Measurements from ENCODE around the gene TBC1D3I. TPM values are rescaled to one million over a fixed set of nuclear protein-coding genes. Genes with fewer than 3 reads are reported as not detected.
"Not testable (repeated sequence)": the region's sequence is repeated elsewhere in the genome, so short reads cannot be mapped to it uniquely, and the experiment has no call there.

The TBC1D3I gene
- total RNA-seq, 4 donors from 2014 or later: 0.42 TPM; not detected in 3

DNA sequence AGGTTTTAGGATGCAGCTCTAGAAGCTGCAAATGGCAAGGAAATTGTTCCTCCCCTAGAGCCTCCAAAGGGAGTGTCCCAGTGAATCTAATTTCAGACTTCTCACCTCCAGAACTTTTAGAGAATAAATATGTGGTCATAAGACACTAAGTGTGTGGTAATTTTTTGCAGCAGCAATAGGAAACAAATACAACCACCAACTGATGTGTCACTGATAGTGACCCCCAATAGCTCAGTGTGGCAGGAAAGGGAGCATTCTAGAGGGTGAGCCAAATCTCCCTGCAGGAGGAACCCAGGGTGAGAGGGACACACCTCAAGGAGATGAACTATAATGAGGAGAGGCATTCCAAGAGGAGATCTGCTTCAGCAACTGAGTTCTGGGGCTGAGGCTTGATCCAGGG is 49.5 kb downstream of the TBC1D3I start:
- TF ChIP-seq, protein P1, sequence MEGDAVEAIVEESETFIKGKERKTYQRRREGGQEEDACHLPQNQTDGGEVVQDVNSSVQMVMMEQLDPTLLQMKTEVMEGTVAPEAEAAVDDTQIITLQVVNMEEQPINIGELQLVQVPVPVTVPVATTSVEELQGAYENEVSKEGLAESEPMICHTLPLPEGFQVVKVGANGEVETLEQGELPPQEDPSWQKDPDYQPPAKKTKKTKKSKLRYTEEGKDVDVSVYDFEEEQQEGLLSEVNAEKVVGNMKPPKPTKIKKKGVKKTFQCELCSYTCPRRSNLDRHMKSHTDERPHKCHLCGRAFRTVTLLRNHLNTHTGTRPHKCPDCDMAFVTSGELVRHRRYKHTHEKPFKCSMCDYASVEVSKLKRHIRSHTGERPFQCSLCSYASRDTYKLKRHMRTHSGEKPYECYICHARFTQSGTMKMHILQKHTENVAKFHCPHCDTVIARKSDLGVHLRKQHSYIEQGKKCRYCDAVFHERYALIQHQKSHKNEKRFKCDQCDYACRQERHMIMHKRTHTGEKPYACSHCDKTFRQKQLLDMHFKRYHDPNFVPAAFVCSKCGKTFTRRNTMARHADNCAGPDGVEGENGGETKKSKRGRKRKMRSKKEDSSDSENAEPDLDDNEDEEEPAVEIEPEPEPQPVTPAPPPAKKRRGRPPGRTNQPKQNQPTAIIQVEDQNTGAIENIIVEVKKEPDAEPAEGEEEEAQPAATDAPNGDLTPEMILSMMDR (IDR thresholded peaks at IDR 0.05): no peak
- TF ChIP-seq EP300 (IDR thresholded peaks at IDR 0.05): no peak
- TF ChIP-seq POLR2A (IDR thresholded peaks at IDR 0.05): no peak
- TF ChIP-seq POLR2AphosphoS5 (IDR thresholded peaks at IDR 0.05): no peak
- no peak for DNase-seq (ENCODE audit: low spot score in 2 of 2)
- no peak overlapping the region for H3K4me3 ChIP-seq
- no peaks in the 10 kb centered on the region for H3K36me3 ChIP-seq
- H3K27me3 ChIP-seq: peaks cover 3% of the 10 kb centered on the region
- no peak overlapping the region for H3K27ac ChIP-seq
- no peaks in the 10 kb centered on the region for H3K4me1 ChIP-seq
- H3K9me3 ChIP-seq: no peaks in the 10 kb centered on the region

DNA sequence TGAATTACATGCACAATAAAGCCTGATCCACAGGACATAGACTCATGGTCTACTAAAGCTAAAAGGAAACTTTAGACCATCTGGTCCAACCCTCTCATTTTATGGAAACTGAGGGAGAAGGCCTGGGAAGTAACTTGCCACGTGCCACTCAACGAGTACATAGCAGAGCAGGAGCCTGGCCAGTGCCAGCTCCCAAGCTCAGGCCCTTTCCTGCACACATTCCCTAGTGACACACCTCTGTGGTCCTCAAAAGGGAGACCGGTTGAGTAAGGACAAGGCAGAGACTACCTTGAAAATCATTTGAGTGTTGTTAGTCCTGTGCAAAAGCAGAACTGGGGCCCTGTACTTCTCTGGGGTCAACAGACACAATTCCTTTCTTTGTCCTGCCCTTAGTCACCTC is 50.7 kb downstream of the TBC1D3I start:
- 89% methylated on average over 3 of the region's 3 CpGs for WGBS
- Histone ChIP-seq H3K36me3 (no peaks in the 10 kb centered on the region), H3K4me3 (no peak overlapping the region), H3K4me1 (no peaks in the 10 kb centered on the region), H3K27me3 (peaks cover 3% of the 10 kb centered on the region), H3K9me3 (no peaks in the 10 kb centered on the region), H3K27ac (no peak overlapping the region)
- no peak for DNase-seq (ENCODE audit: low spot score in 2 of 2)
- no peak for TF ChIP-seq POLR2A (IDR thresholded peaks at IDR 0.05)
- TF ChIP-seq, protein P1 (IDR thresholded peaks at IDR 0.05): no peak
- TF ChIP-seq EP300 (IDR thresholded peaks at IDR 0.05): no peak
- TF ChIP-seq POLR2AphosphoS5 (IDR thresholded peaks at IDR 0.05): no peak

DNA sequence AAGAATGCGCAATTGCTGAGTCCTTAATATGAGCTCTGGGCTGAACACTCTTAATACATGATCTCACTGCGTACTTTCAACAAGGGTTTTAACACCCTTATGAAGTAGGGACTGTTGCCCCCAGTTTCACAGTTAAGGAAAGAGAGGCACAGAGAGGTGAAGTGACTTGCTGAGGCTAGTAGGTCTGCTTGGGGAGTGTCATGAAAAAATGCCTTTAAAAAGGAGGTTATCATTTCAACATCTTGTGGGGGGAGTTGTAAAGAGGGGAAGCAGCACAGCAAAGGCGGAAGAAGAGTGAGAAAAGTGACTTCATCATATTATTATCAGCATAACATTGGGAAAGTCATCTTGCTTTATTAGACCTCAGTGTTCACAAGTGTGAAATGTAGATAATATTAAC is 51.4 kb downstream of the TBC1D3I start:
- WGBS: 92% methylated on average over 3 of the region's 3 CpGs
- Histone ChIP-seq H3K36me3 (no peaks in the 10 kb centered on the region), H3K9me3 (no peaks in the 10 kb centered on the region), H3K4me3 (no peak overlapping the region), H3K4me1 (no peaks in the 10 kb centered on the region), H3K27me3 (peaks cover 3% of the 10 kb centered on the region), H3K27ac (no peak overlapping the region)
- DNase-seq (ENCODE audit: low spot score in 2 of 2): no peak
- no peak for TF ChIP-seq EP300 (IDR thresholded peaks at IDR 0.05)
- no peak for TF ChIP-seq POLR2A (IDR thresholded peaks at IDR 0.05)
- no peak for TF ChIP-seq POLR2AphosphoS5 (IDR thresholded peaks at IDR 0.05)
- TF ChIP-seq, protein P1 (IDR thresholded peaks at IDR 0.05): no peak

DNA sequence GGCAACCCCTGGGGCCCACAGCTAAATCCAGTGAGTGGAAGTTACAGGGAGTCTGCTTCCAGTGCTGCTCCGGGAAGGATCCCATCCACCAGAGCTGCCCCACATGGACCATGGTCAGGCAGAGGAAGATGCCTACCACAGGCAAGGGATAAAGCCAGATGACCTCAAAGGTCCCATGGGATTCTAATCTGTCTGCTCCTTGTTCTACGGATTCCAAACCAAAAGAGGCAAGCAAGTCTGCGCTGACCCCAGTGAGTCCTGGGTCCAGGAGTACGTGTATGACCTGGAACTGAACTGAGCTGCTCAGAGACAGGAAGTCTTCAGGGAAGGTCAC is 52.1 kb downstream of the TBC1D3I start:
- no peaks in the 10 kb centered on the region for H3K9me3 ChIP-seq
- WGBS: 61% methylated on average over 4 of the region's 4 CpGs
- H3K4me3 ChIP-seq: no peak overlapping the region
- H3K36me3 ChIP-seq: no peaks in the 10 kb centered on the region
- no peak for TF ChIP-seq POLR2A (IDR thresholded peaks at IDR 0.05)
- TF ChIP-seq POLR2AphosphoS5 (IDR thresholded peaks at IDR 0.05): no peak
- no peak for TF ChIP-seq EP300 (IDR thresholded peaks at IDR 0.05)
- TF ChIP-seq, protein P1 (IDR thresholded peaks at IDR 0.05): no peak
- no peak for DNase-seq (ENCODE audit: low spot score in 2 of 2)
- no peaks in the 10 kb centered on the region for H3K4me1 ChIP-seq
- H3K27me3 ChIP-seq: peaks cover 3% of the 10 kb centered on the region
- H3K27ac ChIP-seq: no peak overlapping the region

DNA sequence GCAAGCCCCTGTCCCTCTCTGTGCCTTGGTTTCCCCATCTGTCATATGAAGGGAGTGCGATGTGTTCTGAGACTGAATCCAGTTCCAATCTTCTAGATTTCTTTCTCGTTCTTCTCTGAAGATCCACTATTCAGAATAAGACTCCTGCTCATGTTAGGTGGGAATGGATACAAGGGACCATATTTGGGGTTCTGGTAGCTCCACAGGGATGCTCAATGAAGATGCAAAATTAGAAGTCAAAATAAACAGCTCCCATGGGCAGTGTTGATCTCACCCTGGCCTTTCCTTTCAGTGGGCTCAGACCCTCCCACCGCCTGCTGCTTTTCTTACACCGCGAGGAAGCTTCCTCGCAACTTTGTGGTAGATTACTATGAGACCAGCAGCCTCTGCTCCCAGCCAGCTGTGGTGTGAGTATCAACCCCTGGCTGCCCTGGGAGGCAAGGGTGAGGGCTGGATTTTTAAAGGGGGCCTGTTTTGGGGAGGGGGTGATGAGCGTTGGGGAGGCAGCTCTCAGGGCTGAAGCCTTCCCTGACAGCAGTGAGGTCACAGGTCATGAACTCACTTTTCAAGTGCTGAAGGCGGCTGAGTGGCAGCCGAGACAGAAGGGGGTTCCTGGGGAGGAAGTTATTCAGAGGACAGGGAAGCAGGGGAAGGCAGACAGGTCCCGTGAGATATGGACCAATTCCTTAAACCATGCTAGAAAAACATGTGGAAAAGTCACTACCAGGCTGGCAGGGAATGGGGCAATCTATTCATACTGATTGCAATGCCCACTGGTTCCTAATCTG is 52.7 kb downstream of the TBC1D3I start:
- not testable (repeated sequence) for DNase-seq (ENCODE audit: low spot score in 2 of 2); H3K27ac ChIP-seq

DNA sequence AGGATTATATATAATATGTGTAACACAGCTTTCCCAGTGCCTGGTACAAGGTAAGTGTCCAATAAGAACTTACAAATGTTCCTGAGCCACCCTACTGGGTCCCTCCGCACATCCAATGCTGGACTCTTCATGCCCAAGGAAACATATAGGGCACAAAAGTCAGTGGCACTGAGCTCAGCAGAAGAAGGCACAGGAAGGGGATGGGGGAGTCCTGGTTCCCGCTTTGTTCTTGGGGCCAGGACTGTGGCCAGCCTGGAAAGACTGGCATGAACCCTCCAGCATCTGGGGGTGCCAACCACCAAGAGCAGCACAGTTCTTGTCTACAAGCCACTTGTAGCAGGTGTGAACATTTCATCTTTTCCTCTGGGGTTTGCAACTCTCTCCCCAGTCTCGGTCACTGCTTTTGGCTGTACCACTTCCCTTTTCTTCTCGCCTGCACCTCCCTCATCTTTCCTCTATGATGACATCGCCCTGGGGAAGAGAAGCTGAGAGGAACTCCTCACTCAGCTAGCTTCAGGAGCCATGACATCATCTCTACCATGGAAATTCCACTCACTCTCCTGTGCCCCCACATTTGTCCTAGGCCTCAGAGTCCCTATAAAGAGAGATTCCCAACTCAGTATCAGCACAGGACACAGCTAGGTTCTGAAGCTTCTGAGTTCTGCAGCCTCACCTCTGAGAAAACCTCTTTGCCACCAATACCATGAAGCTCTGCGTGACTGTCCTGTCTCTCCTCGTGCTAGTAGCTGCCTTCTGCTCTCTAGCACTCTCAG is 53.7 kb downstream of the TBC1D3I start, which contains the start of gene CCL4L2:
Gene CCL4L2 (plus strand): TSS at position 625 of the 773 bp plus-strand sequence.
- not testable (repeated sequence) for H3K9me3 ChIP-seq; H3K36me3 ChIP-seq; DNase-seq (ENCODE audit: low spot score in 2 of 2); H3K27ac ChIP-seq; H3K4me3 ChIP-seq; H3K4me1 ChIP-seq; H3K27me3 ChIP-seq
- 69% methylated on average over 7 of the region's 7 CpGs for WGBS

More for the DNA sequence above, 52.7 kb downstream of the TBC1D3I start:
- not testable (repeated sequence) for H3K27me3 ChIP-seq, H3K36me3 ChIP-seq, H3K4me3 ChIP-seq, H3K9me3 ChIP-seq, H3K4me1 ChIP-seq
- WGBS: 64% methylated on average over 10 of the region's 10 CpGs

All from suprapubic skin (tissue), 4 donors.